H1 (cell line): ENCODE measurements around the gene MUC5B. TPM values are rescaled to one million over a fixed set of nuclear protein-coding genes. Genes with fewer than 3 reads are reported as not detected.

Source experiments
- CTCF ChIA-PET: fragments of 300-600 bp; sonication (Branson Sonifier 250); formaldehyde crosslinking; loops from one replicate; lab custom pipeline; 2021; ENCODE audit not compliant: partially characterized antibody; lab: Charles Lee
- POLR2A ChIA-PET: fragments of 300-600 bp; sonication (Branson Sonifier 250); formaldehyde crosslinking; loops from one replicate; lab custom pipeline; 2021; ENCODE audit warnings: inconsistent platforms; ENCODE audit not compliant: partially characterized antibody; lab: Charles Lee
- DNase-seq, 2 experiments: peaks; one replicate each; pipeline versions ENCODE4 v3.0.0 to v3.0.0-alpha.2; 2010 to 2022; ENCODE audit warnings: low spot score in 2 of 2, low read depth in 1 of 2, mixed read lengths in 1 of 2
- FAIRE-seq: peaks from 2 replicates; lab custom pipeline; 2011; peaks lifted over from hg19 to GRCh38; lab: Jason Lieb, UNC
- H2AFZ ChIP-seq: 2 replicates; pipeline ENCODE4 v1.8.1; 2012; ENCODE audit warnings: low read length, inconsistent platforms
- H2AK5ac ChIP-seq: 2 replicates; pipeline ENCODE4 v1.6.1; 2013; ENCODE audit warnings: low read depth, low read length
- H2BK120ac ChIP-seq: replicated peaks from 2 replicates; pipeline ENCODE3; 2013; ENCODE audit warnings: low read depth, low read length, inconsistent platforms
- H2BK12ac ChIP-seq: 2 replicates; pipeline ENCODE4 v1.6.1; 2013; ENCODE audit warnings: low read depth, low read length
- H2BK15ac ChIP-seq: 2 replicates; pipeline ENCODE4 v1.6.1; 2013; ENCODE audit warnings: low read length
- H2BK20ac ChIP-seq: 2 replicates; pipeline ENCODE4 v1.6.1; 2013; ENCODE audit warnings: low read length
- H2BK5ac ChIP-seq: 2 replicates; pipeline ENCODE4 v1.6.1; 2013; ENCODE audit warnings: low read depth, low read length
- H3K14ac ChIP-seq: 2 replicates; pipeline ENCODE4 v1.6.1; 2013; ENCODE audit warnings: inconsistent platforms; ENCODE audit not compliant: insufficient read length
- H3K18ac ChIP-seq: 2 replicates; pipeline ENCODE4 v1.6.1; 2013; ENCODE audit warnings: low read length; ENCODE audit errors: extremely low read depth
- H3K23ac ChIP-seq: 2 replicates; pipeline ENCODE4 v1.6.1; 2013; ENCODE audit warnings: inconsistent platforms; ENCODE audit not compliant: insufficient read length
- H3K23me2 ChIP-seq: 2 replicates; pipeline ENCODE4 v1.6.1; 2013; ENCODE audit warnings: low read depth, low read length
- H3K27ac ChIP-seq: 2 replicates; pipeline ENCODE4 v1.6.1; 2011; ENCODE audit warnings: low read depth, low read length, inconsistent platforms
- H3K27me3 ChIP-seq, 4 experiments: replicated peaks in 1 of 4; 1 replicate in 1 of 4; 2 replicates in 3 of 4; pipeline versions ENCODE4 v1.6.1 to v1.8.1; 2011 to 2013; ENCODE audit warnings: low read length in 3 of 4, mild to moderate bottlenecking in 3 of 4, inconsistent platforms in 2 of 4, mixed read lengths in 2 of 4, moderate library complexity in 1 of 4; ENCODE audit not compliant: control insufficient read depth in 3 of 4, insufficient read depth in 3 of 4; ENCODE audit errors: extremely low read depth in 1 of 4
- H3K36me3 ChIP-seq, 4 experiments: 2 replicates each; pipeline versions ENCODE4 v1.6.1 to v1.8.1; 2011 to 2013; ENCODE audit warnings: mild to moderate bottlenecking in 4 of 4, low read length in 3 of 4, moderate library complexity in 2 of 4, control low read depth in 1 of 4, inconsistent platforms in 1 of 4; ENCODE audit not compliant: insufficient read depth in 4 of 4, control insufficient read depth in 2 of 4
- H3K4ac ChIP-seq: replicated peaks from 2 replicates; pipeline ENCODE3; 2013; ENCODE audit warnings: low read length, low read depth, mixed read lengths, inconsistent platforms; ENCODE audit not compliant: insufficient read length
- H3K4me1 ChIP-seq, 4 experiments: replicated peaks in 1 of 4; 1 replicate in 1 of 4; 2 replicates in 3 of 4; pipeline versions ENCODE4 v1.6.1 to v1.8.1; 2011 to 2013; ENCODE audit warnings: low read length in 3 of 4, inconsistent platforms in 2 of 4, mixed read lengths in 1 of 4; ENCODE audit not compliant: insufficient read depth in 4 of 4, control insufficient read depth in 3 of 4
- H3K4me2 ChIP-seq, 2 experiments: 2 replicates each; pipeline versions ENCODE4 v1.6.1 to v1.8.1; 2011 to 2013; ENCODE audit warnings: low read depth in 2 of 2, low read length in 2 of 2, control low read depth in 1 of 2, inconsistent platforms in 1 of 2, mild to moderate bottlenecking in 1 of 2; ENCODE audit not compliant: insufficient read depth in 1 of 2
- H3K4me3 ChIP-seq, 4 experiments: fragments of 200-600, 300-600 bp in 1 of 4; sonication (generic), shearing (Covaris generic), sonication (Bioruptor Twin) in 1 of 4; 2 replicates each; pipeline versions ENCODE4 v1.5.1 to v1.8.1; 2011 to 2016; ENCODE audit warnings: low read length in 4 of 4, low read depth in 3 of 4, control low read depth in 2 of 4, inconsistent platforms in 2 of 4, mild to moderate bottlenecking in 2 of 4, mixed read lengths in 1 of 4, moderate library complexity in 1 of 4; ENCODE audit not compliant: insufficient read depth in 2 of 4; ENCODE audit errors: extremely low read depth in 1 of 4
- H3K56ac ChIP-seq: replicated peaks from 2 replicates; pipeline ENCODE3; 2013; ENCODE audit warnings: low read depth, mild to moderate bottlenecking, mixed read lengths, low read length, inconsistent platforms; ENCODE audit not compliant: insufficient read length
- H3K79me1 ChIP-seq: 2 replicates; pipeline ENCODE4 v1.6.1; 2013; ENCODE audit warnings: low read depth, low read length, control low read depth
- H3K79me2 ChIP-seq, 2 experiments: 2 replicates each; pipeline versions ENCODE4 v1.6.1 to v1.8.1; 2012 to 2013; ENCODE audit warnings: low read length in 2 of 2, mild to moderate bottlenecking in 2 of 2, inconsistent platforms in 1 of 2; ENCODE audit not compliant: insufficient read depth in 2 of 2, control insufficient read depth in 1 of 2
- H3K9ac ChIP-seq, 4 experiments: replicated peaks in 1 of 4; 1 replicate in 1 of 4; 2 replicates in 3 of 4; pipeline versions ENCODE4 v1.6.1 to v1.8.1; 2011 to 2013; ENCODE audit warnings: low read depth in 3 of 4, low read length in 3 of 4, control low read depth in 2 of 4, mild to moderate bottlenecking in 2 of 4, moderate library complexity in 2 of 4, inconsistent platforms in 1 of 4; ENCODE audit errors: extremely low read depth in 1 of 4
- H3K9me3 ChIP-seq, 2 experiments: 2 replicates each; pipeline versions ENCODE4 v1.6.1 to v1.8.1; 2012 to 2013; ENCODE audit warnings: mild to moderate bottlenecking in 2 of 2, moderate library complexity in 2 of 2, control low read depth in 1 of 2, inconsistent platforms in 1 of 2, low read depth in 1 of 2, low read length in 1 of 2, mixed read lengths in 1 of 2; ENCODE audit not compliant: insufficient read depth in 2 of 2
- H4K20me1 ChIP-seq, 2 experiments: replicated peaks in 1 of 2; 2 replicates each; pipeline versions ENCODE3 to v1.8.1; 2011 to 2013; ENCODE audit warnings: inconsistent platforms in 2 of 2, low read length in 2 of 2, mild to moderate bottlenecking in 1 of 2; ENCODE audit not compliant: insufficient read depth in 2 of 2, control insufficient read depth in 1 of 2
- H4K5ac ChIP-seq: 2 replicates; pipeline ENCODE4 v1.6.1; 2013; ENCODE audit warnings: low read length, low read depth, mixed read lengths, inconsistent platforms; ENCODE audit not compliant: insufficient read length
- H4K8ac ChIP-seq: 2 replicates; pipeline ENCODE4 v1.8.0; 2013; ENCODE audit warnings: mild to moderate bottlenecking, moderate library complexity, low read length, inconsistent platforms; ENCODE audit not compliant: insufficient read depth; ENCODE audit errors: extremely low read depth
- H4K91ac ChIP-seq: replicated peaks from 2 replicates; pipeline ENCODE3; 2013; ENCODE audit warnings: low read length, mixed read lengths, inconsistent platforms; ENCODE audit not compliant: insufficient read length
- WGBS, 2 experiments: shearing (Covaris generic) in 1 of 2; methylation state at CpG; one replicate each; pipeline versions ENCODE4 v1.1.6 to v1.1.7; 2013 to 2015; ENCODE audit warnings: low lambda C conversion rate in 2 of 2, mixed read lengths in 2 of 2, inconsistent platforms in 1 of 2, low coverage in 1 of 2, missing lambda C conversion rate in 1 of 2; ENCODE audit not compliant: insufficient replicate concordance in 2 of 2, insufficient coverage in 1 of 2, insufficient read length in 1 of 2; ENCODE audit errors: extremely low coverage in 1 of 2, missing lambda C conversion rate in 1 of 2; 5-methylcytosine and 5-hydroxymethylcytosine counted together
- polyA plus RNA-seq, 7 experiments: library from polyadenylated mRNA; depleted of rRNA in 3 of 7; stranded (reverse) in 5 of 7; unstranded in 2 of 7; fragments of >200 nt in 5 of 7; fragments of 200-250 nt in 2 of 7; gene quantifications; 1 replicate in 5 of 7; 2 replicates in 1 of 7; 4 replicates in 1 of 7; pipeline versions ENCODE4 v1.2.1 to v1.2.3, GENCODE V29; 2011 to 2013; ENCODE audit warnings: missing spikeins in 2 of 7, mixed read lengths in 2 of 7
- total RNA-seq: library from RNA; stranded (reverse); fragmentation: NEBNext Ultra II Directional; extraction: Animal tissue kit (Norgen Biotek cat#: 25700); gene quantifications from 2 replicates; pipeline ENCODE4 v1.2.1, GENCODE V29; 2021

Gene MUC5B
- total and polyA plus RNA-seq, 2 of the 8 experiments (the other 6 are each of a cell fraction or from before 2014, with no cell fraction given): 0.02 to 0.03 TPM

DNA sequence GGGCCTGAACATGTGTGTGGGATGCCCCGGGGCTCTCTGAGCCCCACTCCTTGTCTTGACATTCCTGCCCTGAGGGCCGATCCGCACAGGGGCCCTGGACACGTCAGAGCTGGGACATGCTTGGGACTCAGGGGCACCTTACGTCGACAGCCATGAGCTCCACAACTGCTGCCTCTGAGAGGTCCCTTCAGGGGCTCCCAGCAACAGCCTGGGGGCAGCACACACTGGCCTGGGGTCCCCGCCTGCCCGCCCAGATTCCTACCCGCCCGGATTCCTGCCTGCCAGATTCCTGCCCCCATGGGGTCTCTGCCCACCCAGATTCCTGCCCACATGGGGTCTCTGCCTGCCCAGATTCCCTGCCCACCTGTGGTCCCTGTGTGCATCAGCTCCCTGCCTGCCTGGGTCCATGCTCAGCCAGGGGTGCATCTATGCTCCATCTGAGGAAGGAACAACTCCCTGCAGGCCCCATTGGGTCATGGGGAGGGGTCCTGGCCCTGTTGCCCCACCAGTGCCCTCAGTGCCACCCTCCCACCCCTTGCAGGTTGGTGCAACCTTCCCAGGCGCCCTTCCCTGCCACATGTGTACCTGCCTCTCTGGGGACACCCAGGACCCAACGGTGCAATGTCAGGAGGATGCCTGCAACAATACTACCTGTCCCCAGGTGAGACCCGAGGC, 35.7 kb downstream of the MUC5B start:
- Histone ChIP-seq H3K36me3 (no peaks in the 10 kb centered on the region), H3K9me3 (peaks cover 0 to 8% of the 10 kb centered on the region in 2 experiments; a peak in 1 of 4 replicates), H4K5ac (no peak overlapping the region), H3K56ac (no peak overlapping the region), H3K4me2 (no peak overlapping the region), H3K4me3 (no peak overlapping the region), H3K27me3 (no peaks in the 10 kb centered on the region), H2BK20ac (no peak overlapping the region), H2BK120ac (no peak overlapping the region), H3K79me1 (no peaks in the 10 kb centered on the region), H3K4me1 (peaks cover 0 to 14% (median 7%) of the 10 kb centered on the region in 4 experiments; a peak in 5 of 7 replicates), H4K8ac (no peak overlapping the region), H2BK15ac (no peak overlapping the region), H3K23ac (no peak overlapping the region), H3K4ac (no peak overlapping the region), H3K79me2 (no peaks in the 10 kb centered on the region), H3K18ac (no peak overlapping the region), H3K23me2 (no peaks in the 10 kb centered on the region; the same call in 1 of the 2 replicates), H3K27ac (no peak overlapping the region), H2BK12ac (no peak overlapping the region), H4K91ac (no peak overlapping the region), H2AFZ (no peak overlapping the region), H4K20me1 (no peaks in the 10 kb centered on the region), H2BK5ac (no peak overlapping the region), H2AK5ac (no peak overlapping the region), H3K9ac (no peak overlapping the region), H3K14ac (no peak overlapping the region)
- no peak for FAIRE-seq
- 87% methylated on average over 13 of the region's 13 CpGs; no CpG with 5 or more reads in 1 of the 2 experiments for WGBS, 2 experiments
- ChIA-PET POLR2A (no interaction called here), CTCF (no interaction called here)
- no peak for DNase-seq
